ENCODE data around the gene RETSAT. TPM values are rescaled to one million over a fixed set of nuclear protein-coding genes. Genes with fewer than 3 reads are reported as not detected.
"Not testable (repeated sequence)": the region's sequence is repeated elsewhere in the genome, so short reads cannot be mapped to it uniquely, and the experiment has no call there.

The RETSAT gene
- total and polyA plus RNA-seq, 8 donors = 24.5 to 68.1 (median 29.5) TPM

DNA sequence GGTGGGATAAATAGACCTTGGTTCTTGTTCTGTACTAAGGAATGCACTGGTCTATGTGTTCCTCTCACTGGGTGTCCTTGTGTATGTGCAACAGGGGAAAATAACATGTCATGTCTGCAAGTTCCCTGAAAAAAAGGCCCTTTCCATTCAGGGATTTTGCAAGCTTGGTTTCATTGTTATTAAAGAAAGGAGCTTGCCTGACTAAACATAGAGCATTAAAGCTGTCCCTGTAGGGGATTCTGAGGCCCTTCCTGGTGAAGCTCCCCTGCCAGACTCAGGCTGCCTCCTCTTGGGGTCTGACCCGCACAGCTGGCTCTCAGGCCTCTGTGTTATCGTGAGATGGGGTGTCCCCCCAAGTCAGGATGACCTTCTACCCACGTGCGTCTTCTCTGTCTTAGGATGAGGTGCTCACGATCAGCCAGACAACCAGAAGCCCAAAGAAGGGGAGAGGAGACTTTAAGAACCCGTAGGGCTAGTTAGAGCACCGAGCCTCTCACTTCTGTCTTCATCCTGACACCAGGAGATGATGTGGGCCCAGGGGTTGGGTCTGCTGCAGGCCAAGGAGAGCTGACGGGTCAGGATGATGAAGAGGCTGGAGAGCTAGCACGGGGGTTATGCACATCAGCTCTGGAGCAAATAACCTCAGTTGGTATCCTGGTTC lies 34.7 kb upstream of the RETSAT start:
- TF ChIP-seq, protein P1, sequence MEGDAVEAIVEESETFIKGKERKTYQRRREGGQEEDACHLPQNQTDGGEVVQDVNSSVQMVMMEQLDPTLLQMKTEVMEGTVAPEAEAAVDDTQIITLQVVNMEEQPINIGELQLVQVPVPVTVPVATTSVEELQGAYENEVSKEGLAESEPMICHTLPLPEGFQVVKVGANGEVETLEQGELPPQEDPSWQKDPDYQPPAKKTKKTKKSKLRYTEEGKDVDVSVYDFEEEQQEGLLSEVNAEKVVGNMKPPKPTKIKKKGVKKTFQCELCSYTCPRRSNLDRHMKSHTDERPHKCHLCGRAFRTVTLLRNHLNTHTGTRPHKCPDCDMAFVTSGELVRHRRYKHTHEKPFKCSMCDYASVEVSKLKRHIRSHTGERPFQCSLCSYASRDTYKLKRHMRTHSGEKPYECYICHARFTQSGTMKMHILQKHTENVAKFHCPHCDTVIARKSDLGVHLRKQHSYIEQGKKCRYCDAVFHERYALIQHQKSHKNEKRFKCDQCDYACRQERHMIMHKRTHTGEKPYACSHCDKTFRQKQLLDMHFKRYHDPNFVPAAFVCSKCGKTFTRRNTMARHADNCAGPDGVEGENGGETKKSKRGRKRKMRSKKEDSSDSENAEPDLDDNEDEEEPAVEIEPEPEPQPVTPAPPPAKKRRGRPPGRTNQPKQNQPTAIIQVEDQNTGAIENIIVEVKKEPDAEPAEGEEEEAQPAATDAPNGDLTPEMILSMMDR (IDR thresholded peaks at IDR 0.05) = no peak
- DNase-seq = no peak
- H3K27ac ChIP-seq = no peak overlapping the region
- no peaks in the 10 kb centered on the region for H3K4me1 ChIP-seq
- H3K36me3 ChIP-seq = peaks cover 0 to 97% of the 10 kb centered on the region in 2 donors
- ATAC-seq = no peak
- no peaks in the 10 kb centered on the region for H3K27me3 ChIP-seq
- intact Hi-C loops (cut with DNase I) = no loop called here
- no peaks in the 10 kb centered on the region for H3K9me3 ChIP-seq
- H3K4me3 ChIP-seq = no peak overlapping the region

GRCh38 chr2:85387754-85388153 lies 33.4 kb upstream of the RETSAT start:
- no peak overlapping the region for H3K4me3 ChIP-seq
- no peak overlapping the region for H3K27ac ChIP-seq
- H3K4me1 ChIP-seq = no peaks in the 10 kb centered on the region
- no peaks in the 10 kb centered on the region for H3K9me3 ChIP-seq
- peaks cover 0 to 92% of the 10 kb centered on the region in 2 donors for H3K36me3 ChIP-seq
- TF ChIP-seq, protein P1 (IDR thresholded peaks at IDR 0.05) = no peak
- ATAC-seq (no peak), DNase-seq (no peak)
- intact Hi-C loops (cut with DNase I) = no loop called here
- H3K27me3 ChIP-seq = no peaks in the 10 kb centered on the region

DNA sequence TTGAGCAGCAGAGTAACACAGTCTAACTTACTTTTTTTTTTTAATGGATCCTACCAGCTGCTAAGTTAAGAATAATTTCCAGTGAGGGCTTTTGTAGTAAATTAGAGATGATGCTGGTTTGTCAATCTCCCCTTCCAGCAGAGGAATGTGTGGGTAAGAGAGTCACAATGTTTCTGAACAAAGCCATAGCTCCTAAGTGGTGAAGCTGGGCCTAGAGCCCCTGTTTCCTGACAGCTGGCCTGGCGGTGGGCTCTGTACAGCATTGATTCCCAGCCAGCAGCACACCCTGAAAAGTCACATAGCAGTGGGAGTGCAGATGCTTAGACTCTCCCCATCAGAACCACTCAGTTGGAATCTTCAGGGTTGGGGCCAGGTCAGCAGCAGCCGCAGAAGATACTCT lies 31.4 kb upstream of the RETSAT start:
- Histone ChIP-seq H3K27ac (no peak overlapping the region), H3K27me3 (no peaks in the 10 kb centered on the region), H3K9me3 (no peaks in the 10 kb centered on the region), H3K4me1 (no peaks in the 10 kb centered on the region), H3K36me3 (peaks cover 0 to 81% of the 10 kb centered on the region in 2 donors), H3K4me3 (no peak overlapping the region)
- no peak for DNase-seq
- intact Hi-C loops (cut with DNase I) = no loop called here
- TF ChIP-seq, protein P1 (IDR thresholded peaks at IDR 0.05) = no peak
- ATAC-seq = no peak

DNA sequence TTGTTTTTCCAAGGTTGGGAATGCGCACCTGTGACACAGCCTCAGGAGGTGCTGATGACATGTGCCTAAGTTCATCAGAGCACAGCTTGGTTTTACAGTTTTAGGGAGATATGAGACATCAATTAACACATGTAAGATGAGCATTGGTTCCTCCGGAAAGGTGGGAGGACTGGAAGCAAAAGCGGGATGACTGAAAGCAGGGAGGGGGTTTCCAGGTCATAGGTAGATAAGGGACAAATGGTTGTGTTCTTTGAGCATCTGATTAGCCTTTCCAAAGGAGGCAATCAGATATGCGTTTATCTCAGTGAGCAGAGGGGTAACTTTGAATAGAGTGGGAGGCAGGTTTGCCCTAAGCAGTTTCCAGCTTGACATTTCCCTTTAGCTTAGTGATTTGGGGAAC lies 29.5 kb upstream of the RETSAT start:
- no peak for DNase-seq
- Histone ChIP-seq H3K9me3 (peaks cover 0 to 8% of the 10 kb centered on the region in 2 donors), H3K27me3 (no peaks in the 10 kb centered on the region), H3K36me3 (peaks cover 3 to 81% of the 10 kb centered on the region in 2 donors), H3K4me1 (no peaks in the 10 kb centered on the region), H3K4me3 (no peak overlapping the region), H3K27ac (no peak overlapping the region)
- TF ChIP-seq, protein P1 (IDR thresholded peaks at IDR 0.05) = no peak
- no peak for ATAC-seq
- intact Hi-C loops (cut with DNase I) = no loop called here

DNA sequence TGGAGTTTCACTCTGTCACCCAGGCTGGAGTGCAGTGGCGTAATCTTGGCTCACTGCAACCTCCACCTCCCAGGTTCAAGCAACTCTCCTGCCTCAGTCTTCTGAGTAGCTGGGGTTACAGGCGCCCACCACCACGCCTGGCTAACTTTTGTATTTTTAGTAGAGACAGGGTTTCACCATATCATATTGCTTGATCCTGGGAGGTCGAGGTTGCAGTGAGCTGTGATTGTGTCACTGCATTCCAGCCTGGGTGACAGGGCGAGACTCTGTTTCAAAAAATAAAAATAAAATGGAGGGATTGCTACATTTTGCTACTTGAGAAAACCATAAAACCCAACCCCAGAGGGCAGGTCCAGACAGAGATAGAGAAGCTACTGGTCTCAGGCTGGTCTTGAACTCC lies 28.8 kb upstream of the RETSAT start:
- H3K4me1 ChIP-seq; DNase-seq; H3K9me3 ChIP-seq; H3K4me3 ChIP-seq; ATAC-seq; H3K27ac ChIP-seq; intact Hi-C loops (cut with DNase I); H3K27me3 ChIP-seq: not testable (repeated sequence)
- peaks cover 3 to 81% of the 10 kb centered on the region in 2 donors for H3K36me3 ChIP-seq

- intact Hi-C loops (cut with DNase I) = no loop called here
- peaks cover 3 to 72% of the 10 kb centered on the region in 2 donors for H3K36me3 ChIP-seq
- no peak for DNase-seq
- ATAC-seq = no peak
- no peak overlapping the region for H3K27ac ChIP-seq
- TF ChIP-seq, protein P1 (IDR thresholded peaks at IDR 0.05) = no peak
- H3K4me1 ChIP-seq = no peaks in the 10 kb centered on the region
- H3K27me3 ChIP-seq = no peaks in the 10 kb centered on the region
- peaks cover 0 to 8% of the 10 kb centered on the region in 2 donors for H3K9me3 ChIP-seq
- H3K4me3 ChIP-seq = no peak overlapping the region
Observed at GRCh38 chr2:85380048-85380447, 25.7 kb upstream of the RETSAT start.

Measured in left lung (tissue), 10 donors.